Bone marrow (tissue), 2 donors: Measurements from ENCODE around the gene MRPL23.
"Not testable (repeated sequence)": the region's sequence is repeated elsewhere in the genome, so short reads cannot be mapped to it uniquely, and the experiment has no call there.

Experiments used
- DNase-seq, 2 donors: peaks; one replicate each; lab custom pipeline; 2025; lab: John Stamatoyannopoulos, UW

Gene MRPL23

GRCh38 chr11:1933416-1934334, 13.5 kb upstream of the MRPL23 start:
- no peak for DNase-seq

- DNase-seq: no peak
Measured at GRCh38 chr11:1934335-1935155, 12.6 kb upstream of the MRPL23 start.

- no peak for DNase-seq
Measured at GRCh38 chr11:1935156-1936071, 11.7 kb upstream of the MRPL23 start.

- no peak for DNase-seq
Measured at GRCh38 chr11:1936072-1936780, 10.9 kb upstream of the MRPL23 start.

- DNase-seq: no peak
Measured at GRCh38 chr11:1936781-1937615, 10.1 kb upstream of the MRPL23 start.

- no peak for DNase-seq
Measured at GRCh38 chr11:1937616-1938342, 9.4 kb upstream of the MRPL23 start.

GRCh38 chr11:1938343-1939005, 8.7 kb upstream of the MRPL23 start:
- no peak for DNase-seq

- peak in 1 of 2 donors; percentile 21 for DNase-seq
Measured at GRCh38 chr11:1939006-1939625, 8.0 kb upstream of the MRPL23 start.

- DNase-seq: not testable (repeated sequence)
Measured at GRCh38 chr11:1939788-1940187, 7.3 kb upstream of the MRPL23 start.

GRCh38 chr11:1942558-1943260, 4.4 kb upstream of the MRPL23 start:
- no peak for DNase-seq

- no peak for DNase-seq
Measured at GRCh38 chr11:1943576-1943975, 3.6 kb upstream of the MRPL23 start.

- no peak for DNase-seq
Measured at GRCh38 chr11:1943977-1944376, 3.2 kb upstream of the MRPL23 start.

GRCh38 chr11:1947592-1948237, 583 bp downstream of the MRPL23 start:
- no peak for DNase-seq

GRCh38 chr11:1948389-1948788, 1.3 kb downstream of the MRPL23 start:
- DNase-seq: no peak

- no peak for DNase-seq
Measured at GRCh38 chr11:1949302-1949701, 2.2 kb downstream of the MRPL23 start.

GRCh38 chr11:1949922-1950321, 2.8 kb downstream of the MRPL23 start:
- no peak for DNase-seq

GRCh38 chr11:1952806-1953482, 5.8 kb downstream of the MRPL23 start:
- DNase-seq: no peak
